Measurements from ENCODE around the gene PDE4B.

Gene PDE4B

GRCh38 chr1:65792669-65793358, at the start of gene PDE4B:
TSS of gene PDE4B (plus strand) at chr1:65792895.
- in situ Hi-C loops (cut with HindIII; ENCODE audit: low pct_ligation_motif_present, low sequenced_read_pairs): no loop called here
- no peak for TF ChIP-seq CTCF (IDR thresholded peaks at IDR 0.05; ENCODE audit: low read depth, low read length, missing control alignments)
- peak; percentile 3 for DNase-seq
- Histone ChIP-seq H3K36me3 (replicated peaks) (no peaks in the 10 kb centered on the region), H3K27ac (no peak within 1 kb of the TSS), H3K4me3 (ENCODE audit: low read depth, low read length) (peak within 1 kb of the TSS; percentile 53), H3K27me3 (replicated peaks) (peaks cover 22% of the 10 kb centered on the region)

DNA sequence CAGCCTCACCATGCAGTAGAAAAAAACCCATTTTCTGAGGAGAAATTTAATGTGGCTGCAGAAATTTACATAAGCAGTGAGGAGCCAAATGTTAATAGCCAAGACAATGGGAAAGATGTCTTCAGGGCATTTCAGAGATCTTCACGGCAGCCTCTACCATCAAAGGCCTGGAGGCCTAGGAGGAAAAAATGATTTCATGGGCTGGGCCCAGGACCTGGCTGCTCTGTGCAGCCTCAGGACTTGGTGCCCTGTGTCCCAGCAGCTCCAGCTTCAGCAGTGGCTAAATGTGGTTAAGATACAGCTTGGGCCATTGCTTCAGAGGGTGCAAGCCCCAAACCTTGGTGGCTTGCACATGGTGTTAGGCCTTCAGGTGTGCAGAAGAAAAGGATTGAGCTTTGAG, 48.0 kb upstream of the PDE4B start:
- Histone ChIP-seq H3K27me3 (replicated peaks) (no peaks in the 10 kb centered on the region), H3K4me3 (ENCODE audit: low read depth, low read length) (no peak overlapping the region), H3K27ac (no peak overlapping the region), H3K36me3 (replicated peaks) (no peaks in the 10 kb centered on the region)
- in situ Hi-C loops (cut with HindIII; ENCODE audit: low pct_ligation_motif_present, low sequenced_read_pairs): no loop called here
- DNase-seq: no peak
- no peak for TF ChIP-seq CTCF (IDR thresholded peaks at IDR 0.05; ENCODE audit: low read depth, low read length, missing control alignments)

DNA sequence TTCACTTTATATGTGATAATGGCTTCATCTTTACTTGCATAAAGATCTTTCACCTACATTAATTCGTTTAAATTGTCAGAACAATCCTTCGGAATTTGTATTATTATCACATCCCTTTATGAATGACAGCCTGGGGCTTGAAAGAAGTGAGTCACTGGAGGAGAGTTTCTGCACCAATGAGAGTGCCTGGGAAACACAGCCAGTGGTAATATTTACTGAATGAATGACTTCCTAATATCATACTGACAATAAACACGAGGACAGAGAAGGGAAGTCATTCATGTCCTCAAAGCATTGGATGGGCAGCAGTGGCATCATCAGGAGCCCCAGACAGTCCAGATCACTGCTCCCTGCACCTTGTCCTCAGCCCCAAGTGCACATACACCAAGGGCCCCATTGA, 40.7 kb upstream of the PDE4B start:
- Histone ChIP-seq H3K4me3 (ENCODE audit: low read depth, low read length) (no peak overlapping the region), H3K27ac (no peak overlapping the region), H3K27me3 (replicated peaks) (no peaks in the 10 kb centered on the region), H3K36me3 (replicated peaks) (no peaks in the 10 kb centered on the region)
- no peak for DNase-seq
- in situ Hi-C loops (cut with HindIII; ENCODE audit: low pct_ligation_motif_present, low sequenced_read_pairs): no loop called here
- TF ChIP-seq CTCF (IDR thresholded peaks at IDR 0.05; ENCODE audit: low read depth, low read length, missing control alignments): no peak

- no peak overlapping the region for H3K27ac ChIP-seq
- in situ Hi-C loops (cut with HindIII; ENCODE audit: low pct_ligation_motif_present, low sequenced_read_pairs): no loop called here
- H3K27me3 ChIP-seq (replicated peaks): no peaks in the 10 kb centered on the region
- DNase-seq: no peak
- no peak for TF ChIP-seq CTCF (IDR thresholded peaks at IDR 0.05; ENCODE audit: low read depth, low read length, missing control alignments)
- no peak overlapping the region for H3K4me3 ChIP-seq (ENCODE audit: low read depth, low read length)
- no peaks in the 10 kb centered on the region for H3K36me3 ChIP-seq (replicated peaks)
These were observed 36.1 kb upstream of the PDE4B start for GRCh38 chr1:65756616-65757015.

DNA sequence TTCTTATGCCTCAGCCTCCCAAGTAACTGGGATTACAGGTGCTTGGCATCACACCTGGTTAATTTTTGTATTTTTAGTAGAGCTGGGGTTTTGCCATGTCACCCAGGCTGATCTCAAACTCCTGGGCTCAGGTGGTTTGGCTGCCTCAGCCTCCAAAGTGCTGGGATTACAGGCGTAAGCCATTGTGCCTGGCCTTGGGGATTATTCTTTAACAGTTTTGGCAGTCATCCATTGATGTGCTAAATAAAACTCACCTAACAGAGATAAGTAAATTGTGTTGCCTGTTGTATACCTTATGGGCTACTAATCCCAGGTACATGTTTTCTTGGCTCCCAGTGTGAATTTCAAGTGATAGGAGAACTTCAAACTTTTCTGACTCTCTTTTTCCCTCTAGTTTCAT, 35.2 kb upstream of the PDE4B start:
- no peak for DNase-seq
- Histone ChIP-seq H3K27me3 (replicated peaks) (no peaks in the 10 kb centered on the region), H3K27ac (no peak overlapping the region), H3K36me3 (replicated peaks) (no peaks in the 10 kb centered on the region), H3K4me3 (ENCODE audit: low read depth, low read length) (no peak overlapping the region)
- in situ Hi-C loops (cut with HindIII; ENCODE audit: low pct_ligation_motif_present, low sequenced_read_pairs): no loop called here
- TF ChIP-seq CTCF (IDR thresholded peaks at IDR 0.05; ENCODE audit: low read depth, low read length, missing control alignments): no peak

DNA sequence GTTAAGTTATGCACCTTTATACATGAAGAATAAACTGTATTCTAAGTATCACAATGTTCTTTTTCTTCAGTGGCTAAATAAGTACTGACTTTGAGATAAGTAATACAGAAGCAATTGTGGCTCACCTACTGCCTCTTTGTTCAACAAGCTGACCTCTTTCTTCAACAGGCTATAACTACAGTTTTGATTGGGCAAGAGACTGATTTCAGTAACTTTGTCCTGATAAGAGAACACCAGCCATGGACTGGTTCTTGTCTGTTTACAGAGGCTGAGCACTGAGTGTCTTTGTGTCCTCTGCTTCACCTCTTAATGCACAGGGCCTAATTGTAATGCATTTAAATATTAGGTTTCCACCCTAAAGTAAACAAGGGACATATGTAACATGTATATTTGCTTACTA, 34.6 kb upstream of the PDE4B start:
- in situ Hi-C loops (cut with HindIII; ENCODE audit: low pct_ligation_motif_present, low sequenced_read_pairs): no loop called here
- DNase-seq: no peak
- no peak for TF ChIP-seq CTCF (IDR thresholded peaks at IDR 0.05; ENCODE audit: low read depth, low read length, missing control alignments)

More for the DNA sequence above, 34.6 kb upstream of the PDE4B start:
- no peaks in the 10 kb centered on the region for H3K27me3 ChIP-seq (replicated peaks)
- no peaks in the 10 kb centered on the region for H3K36me3 ChIP-seq (replicated peaks)
- H3K4me3 ChIP-seq (ENCODE audit: low read depth, low read length): no peak overlapping the region
- H3K27ac ChIP-seq: no peak overlapping the region
